HG03342 (cell line): Measurements from ENCODE around the gene STX7.

Source experiments
- ATAC-seq: cut with Tn5 transposase; IDR thresholded peaks from one replicate; pipeline ENCODE4 v1.9.1; 2021; ENCODE audit warnings: mild to moderate bottlenecking, moderate library complexity; ENCODE audit not compliant: unreplicated experiment

Gene STX7

DNA sequence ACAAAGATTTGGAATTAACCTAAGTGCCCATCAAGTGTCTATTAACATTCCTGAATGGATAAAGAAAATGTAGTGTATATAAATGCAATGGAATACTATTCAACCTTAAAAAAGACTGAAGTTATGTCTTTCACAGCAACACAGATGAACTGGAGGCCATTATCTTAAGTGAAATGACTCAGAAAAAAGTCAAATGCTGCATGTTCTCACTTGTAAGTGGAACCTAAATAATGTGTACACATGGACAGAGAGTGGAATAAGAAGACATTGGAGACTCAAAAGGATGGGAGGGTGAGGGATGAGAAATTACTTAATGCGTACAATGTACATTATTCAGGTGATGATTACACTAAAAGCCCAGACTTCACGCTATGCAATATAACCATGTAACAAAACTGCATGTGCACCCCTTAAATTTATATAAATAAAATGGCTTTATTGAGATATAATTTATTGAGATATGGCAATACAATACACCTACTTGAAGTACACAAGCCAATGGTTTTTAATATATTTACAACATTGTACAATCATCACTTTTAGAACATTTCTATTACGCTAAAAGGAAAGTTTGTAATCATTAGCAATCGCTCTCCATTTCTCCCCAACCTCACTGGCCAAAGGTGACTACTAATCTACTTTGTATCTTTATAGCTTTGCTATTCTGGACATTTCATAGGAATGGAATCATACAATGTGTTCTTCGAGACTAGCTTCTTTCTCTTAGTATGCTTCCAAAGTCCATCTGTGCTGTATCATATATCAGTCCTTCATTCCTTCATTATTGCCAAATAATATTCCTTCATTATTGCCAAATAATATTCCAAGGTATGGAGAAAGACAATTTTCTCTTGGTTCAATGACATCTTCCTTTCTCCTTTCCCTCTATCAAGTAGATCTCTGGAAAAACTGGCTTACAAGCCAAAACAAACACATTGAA is 5.8 kb downstream of the STX7 start:
- no peak for ATAC-seq

DNA sequence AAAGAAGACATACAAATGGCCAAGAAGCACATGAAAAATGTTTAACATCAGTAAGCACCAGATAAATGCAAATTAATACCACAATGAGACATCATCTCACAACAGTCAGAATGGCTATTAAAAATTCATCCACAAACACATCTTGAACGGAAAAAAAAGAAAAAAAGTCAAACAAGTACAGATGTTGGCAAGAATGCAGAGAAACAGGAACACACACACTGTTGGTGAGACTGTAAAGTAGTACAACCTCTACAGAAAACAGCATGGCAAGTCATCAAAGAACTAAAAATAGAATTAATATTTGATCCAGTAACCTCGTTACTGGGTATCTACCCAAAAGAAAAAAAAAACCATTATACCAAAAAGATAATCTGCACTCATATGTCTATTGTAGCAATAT is 6.5 kb downstream of the STX7 start:
- no peak for ATAC-seq

GRCh38 chr6:132505158-132505557 is 7.8 kb downstream of the STX7 start:
- no peak for ATAC-seq

DNA sequence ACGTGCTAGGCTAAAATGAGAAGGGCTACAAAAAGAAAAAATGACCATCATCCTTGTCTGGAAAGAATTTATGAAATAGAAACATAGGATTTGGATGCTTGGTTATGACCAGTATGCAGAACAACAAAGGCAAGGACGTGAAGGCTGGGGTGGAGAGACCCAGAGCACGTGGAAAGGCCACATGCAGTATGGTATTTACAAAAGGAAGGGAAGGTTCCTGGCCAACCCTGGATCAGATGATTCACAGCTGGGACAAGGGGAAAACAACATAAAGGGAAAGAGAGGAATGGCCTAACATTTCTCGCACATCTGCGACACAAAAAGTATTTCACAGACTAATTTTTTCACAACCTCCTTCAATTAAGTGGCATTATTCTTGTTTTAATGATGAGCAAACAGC is 8.2 kb downstream of the STX7 start:
- ATAC-seq: no peak

GRCh38 chr6:132499757-132500156 is 13.2 kb downstream of the STX7 start:
- no peak for ATAC-seq

- peak; percentile 56 for ATAC-seq
These were observed 14.3 kb downstream of the STX7 start for GRCh38 chr6:132498638-132499037.

GRCh38 chr6:132496519-132497180 is 16.3 kb downstream of the STX7 start:
- ATAC-seq: no peak

- ATAC-seq: peak; percentile 36
These were observed 17.3 kb downstream of the STX7 start for GRCh38 chr6:132495604-132496079.

DNA sequence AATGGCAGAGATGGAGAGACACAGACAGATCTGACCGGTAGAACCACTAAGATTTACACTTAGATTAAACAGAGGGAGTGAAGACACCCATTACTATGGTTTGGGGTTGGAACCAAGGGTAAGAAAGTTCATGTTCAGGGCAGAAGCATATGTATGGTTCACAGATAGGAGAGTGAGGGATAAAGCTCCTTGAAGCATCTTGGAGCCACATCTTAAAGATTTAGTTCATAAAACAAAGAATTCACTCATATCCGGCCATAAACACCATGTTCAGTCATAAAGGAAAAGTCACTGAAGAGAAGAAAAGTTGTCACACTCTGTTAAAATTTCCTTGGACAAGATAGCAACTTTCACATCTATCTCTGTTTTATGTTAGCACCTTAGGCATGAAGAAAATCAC is 18.0 kb downstream of the STX7 start:
- ATAC-seq: no peak

GRCh38 chr6:132491881-132492280 is 21.0 kb downstream of the STX7 start:
- no peak for ATAC-seq

DNA sequence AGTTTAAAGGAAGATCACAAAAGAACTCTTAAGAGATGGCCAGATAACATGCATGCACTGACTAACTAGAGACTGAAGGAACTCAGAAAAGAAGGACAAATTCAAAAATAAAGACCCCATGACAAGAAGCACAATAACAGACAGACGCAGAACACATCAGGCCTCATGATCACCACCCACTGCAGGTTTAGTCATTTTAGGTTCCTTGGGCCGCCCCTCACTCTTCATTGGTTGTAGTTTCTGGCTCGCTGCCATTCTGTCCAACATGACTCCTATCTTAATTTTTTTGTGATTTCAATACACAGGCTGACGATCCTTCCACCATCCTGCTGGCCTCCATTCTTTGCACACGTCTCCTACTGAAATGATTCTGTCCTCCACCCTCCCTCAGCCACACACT is 21.6 kb downstream of the STX7 start:
- no peak for ATAC-seq

GRCh38 chr6:132490478-132491204 is 22.3 kb downstream of the STX7 start:
- ATAC-seq: peak; percentile 40

DNA sequence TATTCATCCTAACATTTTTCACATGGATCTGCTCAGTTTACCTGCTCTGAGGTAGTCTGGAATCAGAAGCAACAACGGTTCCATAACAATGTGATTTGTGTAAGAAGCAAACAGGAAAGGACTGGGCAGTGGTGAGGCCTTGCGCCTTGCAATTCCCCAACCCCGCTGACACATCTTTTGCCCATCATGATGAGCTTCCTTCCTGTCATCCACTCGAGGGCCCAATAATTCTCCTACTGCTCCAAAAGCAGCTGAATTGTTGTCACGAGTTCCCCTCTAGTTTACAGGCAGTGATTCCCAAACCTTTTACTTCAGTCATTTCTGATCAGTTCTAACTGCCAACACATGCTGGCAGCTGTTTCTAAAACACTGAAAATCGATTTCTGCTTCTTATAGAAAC is 22.9 kb downstream of the STX7 start:
- ATAC-seq: peak; percentile 42

GRCh38 chr6:132489376-132489775 is 23.5 kb downstream of the STX7 start:
- ATAC-seq: no peak

DNA sequence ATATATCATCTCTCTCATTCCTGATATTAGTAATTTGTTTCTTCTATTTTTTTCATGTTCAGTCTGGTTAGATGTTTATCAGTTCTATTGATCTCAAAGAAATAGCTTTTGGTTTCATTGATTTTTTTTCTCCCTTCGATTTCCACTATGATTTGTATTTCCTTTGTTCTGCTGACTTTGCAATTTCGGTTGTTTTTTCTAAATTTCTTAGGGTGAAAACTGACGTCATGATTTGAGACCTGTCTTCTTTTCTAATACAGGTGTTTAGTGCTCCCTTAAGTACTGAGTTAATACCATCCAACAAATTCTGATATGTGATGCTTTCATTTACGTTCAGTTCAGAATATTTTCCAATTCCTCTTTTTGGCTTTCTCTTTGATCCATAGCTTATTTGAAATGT is 25.2 kb downstream of the STX7 start:
- ATAC-seq: no peak

- ATAC-seq: no peak
These were observed 28.3 kb downstream of the STX7 start for GRCh38 chr6:132484680-132485018.

GRCh38 chr6:132483779-132484679 is 28.9 kb downstream of the STX7 start:
- peak; percentile 70 for ATAC-seq

- ATAC-seq: no peak
These were observed 30.3 kb downstream of the STX7 start for GRCh38 chr6:132482581-132482980.

- ATAC-seq: peak; percentile 43
These were observed 31.7 kb downstream of the STX7 start for GRCh38 chr6:132481189-132481588.

- ATAC-seq: no peak
These were observed 33.8 kb downstream of the STX7 start for GRCh38 chr6:132479131-132479530.

- ATAC-seq: no peak
These were observed 34.2 kb downstream of the STX7 start for GRCh38 chr6:132478674-132479073.
